Uterine smooth muscle cell (primary cell): ENCODE results near the gene FHL3. TPM values are rescaled to one million over a fixed set of nuclear protein-coding genes. Genes with fewer than 3 reads are reported as not detected.

Source experiments
- total RNA-seq: library from RNA; depleted of rRNA; stranded (reverse); fragments of >200 nt; gene quantifications from 2 replicates; pipeline ENCODE4 v1.2.3, GENCODE V29; 2014

Gene FHL3
- 11.7 and 15.2 TPM in 2 replicates for total RNA-seq

GRCh38 chr1:38005195-38006007 is at the start of gene FHL3:
FHL3 (minus strand) TSS chr1:38005514; CDS start chr1:37999412, 6,102 bp downstream.

GRCh38 chr1:38046333-38046883 is 41.1 kb upstream of the FHL3 start, which contains the start of gene POU3F1:
POU3F1 (minus strand) TSS chr1:38046793; CDS start chr1:38046743, 50 bp downstream.

GRCh38 chr1:38012363-38013226 is 7.3 kb upstream of the FHL3 start, which contains the start of gene UTP11:
UTP11 (plus strand) TSS chr1:38012734; CDS start chr1:38012803, 69 bp downstream.

Other genes with a start within 250 kb of the FHL3 start
- under 0.01 TPM in 1 of 2 replicates, not detected in the other for gene EPHA10, start 240.4 kb downstream of the FHL3 start, total RNA-seq
- gene MANEAL, start 211.7 kb downstream of the FHL3 start, total RNA-seq = 0.44 and 0.50 TPM in 2 replicates
- 18.2 and 205 TPM in 2 replicates for gene C1orf122, start 197.7 kb downstream of the FHL3 start, total RNA-seq
- 19.6 and 22.8 TPM in 2 replicates for gene YRDC, start 197.3 kb downstream of the FHL3 start, total RNA-seq
- gene MTF1, start 145.9 kb downstream of the FHL3 start, total RNA-seq = 3.0 and 3.2 TPM in 2 replicates
- gene INPP5B, start 58.5 kb downstream of the FHL3 start, total RNA-seq = 29.7 and 33.0 TPM in 2 replicates
- gene SF3A3, start 15.5 kb downstream of the FHL3 start, total RNA-seq = 106 and 177 TPM in 2 replicates
- gene UTP11, start 7.2 kb upstream of the FHL3 start, total RNA-seq = 41.1 and 56.1 TPM in 2 replicates
- not detected in 2 replicates for gene POU3F1, start 41.3 kb upstream of the FHL3 start, total RNA-seq